ENCODE measurements around the gene HEXB.
"Not testable (repeated sequence)": the region's sequence is repeated elsewhere in the genome, so short reads cannot be mapped to it uniquely, and the experiment has no call there.

The HEXB gene

GRCh38 chr5:74665816-74666215 is 19.2 kb upstream of the HEXB start:
- H3K4me3 ChIP-seq (ENCODE audit: control insufficient read depth, low read depth, low read length): no peak overlapping the region

GRCh38 chr5:74667396-74667795 is 17.6 kb upstream of the HEXB start:
- no peak for TF ChIP-seq CTCF (conservative IDR thresholded peaks at IDR 0.05; ENCODE audit: control insufficient read depth, insufficient read depth, low read depth, low read length)
- peak; percentile 33 for DNase-seq (ENCODE audit: low read depth)
- H3K4me3 ChIP-seq (ENCODE audit: control insufficient read depth, low read depth, low read length): no peak overlapping the region

More at GRCh38 chr5:74665816-74666215, 19.2 kb upstream of the HEXB start:
- TF ChIP-seq CTCF (conservative IDR thresholded peaks at IDR 0.05; ENCODE audit: control insufficient read depth, insufficient read depth, low read depth, low read length): no peak
- no peak for DNase-seq (ENCODE audit: low read depth)

GRCh38 chr5:74669821-74670220 is 15.2 kb upstream of the HEXB start:
- TF ChIP-seq CTCF (conservative IDR thresholded peaks at IDR 0.05; ENCODE audit: control insufficient read depth, insufficient read depth, low read depth, low read length): no peak
- no peak overlapping the region for H3K4me3 ChIP-seq (ENCODE audit: control insufficient read depth, low read depth, low read length)
- DNase-seq (ENCODE audit: low read depth): no peak

GRCh38 chr5:74670396-74671038 is 14.5 kb upstream of the HEXB start:
- TF ChIP-seq CTCF (conservative IDR thresholded peaks at IDR 0.05; ENCODE audit: control insufficient read depth, insufficient read depth, low read depth, low read length): no peak

DNA sequence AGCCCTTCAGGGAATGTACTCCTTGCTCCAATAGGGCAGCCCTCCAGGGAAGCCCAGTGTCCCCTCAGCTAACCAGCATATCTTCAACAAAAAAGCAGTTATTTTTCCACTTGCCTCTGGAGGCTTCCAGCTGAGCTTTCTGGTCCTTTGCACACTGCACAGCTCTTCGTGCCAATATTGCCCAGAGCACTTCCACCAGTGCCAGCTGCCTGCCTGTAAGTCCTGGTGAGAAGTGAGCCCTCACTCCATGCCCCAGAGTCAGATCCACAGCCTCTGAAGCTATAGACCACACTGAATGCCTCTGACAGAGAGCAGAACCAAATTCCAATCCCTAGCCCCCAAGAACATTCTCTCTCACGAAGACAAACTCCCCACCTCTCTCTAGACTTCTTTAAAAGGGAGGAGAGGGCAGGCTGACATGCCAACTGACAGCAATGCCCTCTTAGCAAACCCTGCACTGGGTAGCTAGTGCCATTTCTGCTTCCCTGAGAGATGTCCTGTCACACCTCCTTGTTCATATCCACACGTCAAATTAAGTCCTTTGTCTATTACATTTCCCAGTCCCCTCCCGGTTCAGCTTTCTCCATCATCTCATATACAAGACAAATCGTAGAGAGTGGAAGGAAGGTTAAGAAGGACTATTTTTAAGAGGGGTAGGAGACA is 12.7 kb upstream of the HEXB start:
- no peak for DNase-seq (ENCODE audit: low read depth)
- TF ChIP-seq CTCF (conservative IDR thresholded peaks at IDR 0.05; ENCODE audit: control insufficient read depth, insufficient read depth, low read depth, low read length): no peak
- no peak overlapping the region for H3K4me3 ChIP-seq (ENCODE audit: control insufficient read depth, low read depth, low read length)

More at GRCh38 chr5:74670396-74671038, 14.5 kb upstream of the HEXB start:
- no peak for DNase-seq (ENCODE audit: low read depth)
- no peak overlapping the region for H3K4me3 ChIP-seq (ENCODE audit: control insufficient read depth, low read depth, low read length)

DNA sequence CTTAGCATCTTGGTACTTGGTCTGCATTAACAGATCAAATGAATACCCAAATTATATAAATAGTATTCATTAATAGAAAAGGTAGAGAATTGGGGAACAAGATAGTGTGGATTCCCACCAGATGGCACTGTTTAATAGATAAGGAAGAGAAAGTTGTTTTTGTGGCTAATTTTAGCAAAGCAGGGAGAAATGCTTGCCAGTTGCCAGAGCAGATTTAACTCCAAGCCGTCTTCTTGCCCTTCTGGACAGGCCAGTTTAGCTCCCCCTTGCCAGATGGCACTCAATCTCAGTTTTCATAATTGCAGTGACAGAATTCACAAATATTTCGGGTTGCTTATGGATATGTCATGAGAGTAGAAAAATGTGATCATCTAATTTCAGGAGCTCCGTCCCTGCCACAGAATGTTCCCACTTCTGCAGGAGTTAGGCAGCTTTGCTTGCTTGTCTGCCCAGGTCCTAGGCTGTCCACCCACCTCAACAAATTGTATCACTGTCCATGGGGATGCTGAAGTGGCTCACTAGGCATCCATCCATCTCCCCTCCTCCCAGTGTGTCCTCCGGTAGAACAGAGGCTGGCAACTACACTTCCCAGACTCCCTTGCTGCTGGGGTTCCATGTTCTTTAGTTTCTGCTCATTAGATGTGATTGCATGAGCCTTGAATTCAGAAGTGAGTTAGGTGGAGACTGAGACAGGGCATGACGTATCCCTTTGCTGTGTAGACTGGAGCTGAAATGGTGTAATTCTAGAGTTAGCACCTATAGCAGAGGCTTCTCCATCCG is 11.8 kb upstream of the HEXB start:
- H3K4me3 ChIP-seq (ENCODE audit: control insufficient read depth, low read depth, low read length): peak overlapping the region; percentile 18
- peak; percentile 73 for DNase-seq (ENCODE audit: low read depth)
- peak; percentile 58 for TF ChIP-seq CTCF (conservative IDR thresholded peaks at IDR 0.05; ENCODE audit: control insufficient read depth, insufficient read depth, low read depth, low read length)

- DNase-seq (ENCODE audit: low read depth); H3K4me3 ChIP-seq (ENCODE audit: control insufficient read depth, low read depth, low read length): not testable (repeated sequence)
Observed at GRCh38 chr5:74676466-74676865, 8.6 kb upstream of the HEXB start.

GRCh38 chr5:74678123-74678522 is 6.9 kb upstream of the HEXB start:
- H3K4me3 ChIP-seq (ENCODE audit: control insufficient read depth, low read depth, low read length); DNase-seq (ENCODE audit: low read depth): not testable (repeated sequence)

- not testable (repeated sequence) for DNase-seq (ENCODE audit: low read depth)
Observed at GRCh38 chr5:74679300-74679699, 5.7 kb upstream of the HEXB start.

More at GRCh38 chr5:74679300-74679699, 5.7 kb upstream of the HEXB start:
- not testable (repeated sequence) for H3K4me3 ChIP-seq (ENCODE audit: control insufficient read depth, low read depth, low read length)
